MCF 10A (cell line): ENCODE data around the gene SLC7A7. TPM values are rescaled to one million over a fixed set of nuclear protein-coding genes. Genes with fewer than 3 reads are reported as not detected.
"Not testable (repeated sequence)": the region's sequence is repeated elsewhere in the genome, so short reads cannot be mapped to it uniquely, and the experiment has no call there.

Experiments used
- Bru-seq: library from RNA; stranded (reverse); fragments of 400-500 nt; gene quantifications from one replicate; lab custom pipeline; 2021; lab: Mats Ljungman, UMichigan
- BruChase-seq, 2 experiments: library from RNA; stranded (reverse); fragments of 400-500 nt; gene quantifications; one replicate each; lab custom pipeline; 2021; lab: Mats Ljungman, UMichigan
- BruUV-seq: library from RNA; stranded (reverse); fragments of 400-500 nt; replicated peaks from 2 replicates; lab custom pipeline; 2021; lab: Mats Ljungman, UMichigan
- CTCF ChIA-PET: fragments of 300-600 bp; sonication (Branson Sonifier 250); formaldehyde crosslinking; extraction: SDS; loops from one replicate; lab custom pipeline; 2021; ENCODE audit warnings: antibody characterized with exemption, inconsistent platforms; lab: Yijun Ruan, JAX
- POLR2A ChIA-PET: fragments of 300-600, 350-650 bp; sonication (Branson Sonifier 250); formaldehyde crosslinking; extraction: SDS; loops from one replicate; lab custom pipeline; 2020; ENCODE audit warnings: antibody characterized with exemption, inconsistent platforms; lab: Yijun Ruan, JAX
- DNase-seq: peaks from one replicate; pipeline ENCODE4 v3.0.0-alpha.2; 2018; ENCODE audit not compliant: unreplicated experiment
- H3K27ac Mint-ChIP-seq: one replicate; pipeline ENCODE4 v1.8.0; 2022; ENCODE audit warnings: mild to moderate bottlenecking, low read depth, mixed read lengths; ENCODE audit not compliant: unreplicated experiment
- H3K27me3 Mint-ChIP-seq: one replicate; pipeline ENCODE4 v1.8.0; 2022; ENCODE audit warnings: mixed read lengths; ENCODE audit not compliant: insufficient read depth, unreplicated experiment
- H3K36me3 Mint-ChIP-seq: one replicate; pipeline ENCODE4 v1.8.0; 2022; ENCODE audit warnings: mild to moderate bottlenecking, moderate library complexity, mixed read lengths; ENCODE audit not compliant: insufficient read depth, unreplicated experiment
- H3K4me1 Mint-ChIP-seq: one replicate; pipeline ENCODE4 v1.8.0; 2022; ENCODE audit warnings: mixed read lengths; ENCODE audit not compliant: insufficient read depth, unreplicated experiment
- H3K4me3 Mint-ChIP-seq: one replicate; pipeline ENCODE4 v1.8.0; 2022; ENCODE audit warnings: mild to moderate bottlenecking, moderate library complexity, mixed read lengths; ENCODE audit not compliant: unreplicated experiment
- H3K9me3 Mint-ChIP-seq: one replicate; pipeline ENCODE4 v1.8.0; 2022; ENCODE audit warnings: mixed read lengths; ENCODE audit not compliant: unreplicated experiment
- intact Hi-C: fragments of 100-400 bp; cut with micrococcal nuclease; formaldehyde crosslinking; loops from 2 replicates; pipeline ENCODE4 v1.14.1; 2022
- long read RNA-seq: library from polyadenylated mRNA; stranded (forward); transcript quantifications from one replicate; pipeline ENCODE4 v2.0.0, GENCODE V29; 2022
- total RNA-seq: library from RNA; stranded (reverse); gene quantifications from 2 replicates; pipeline ENCODE4 v1.2.3, GENCODE V29; 2022
- TF ChIP-seq, protein P1 (sequence below): fragments of 200-600 bp; IDR thresholded peaks from one replicate; pipeline ENCODE4 v1.8.0; 2022; ENCODE audit warnings: antibody characterized with exemption, mild to moderate bottlenecking; ENCODE audit not compliant: unreplicated experiment

Gene SLC7A7
- 0.61 and 0.98 TPM in 2 replicates for total RNA-seq
- percentile 15 among the genes with signal in this experiment for Bru-seq, nascent RNA
- percentile 28 among the genes with signal in this experiment for BruChase-seq, experiment 1, labeled RNA remaining after a 6-hour chase
- BruChase-seq, experiment 2, labeled RNA remaining after a 2-hour chase = percentile 18 among the genes with signal in this experiment
- long read RNA-seq, partial matches to known transcripts = 0 of 2 reads
- long read RNA-seq, other reads (novel, unspliced or antisense) = 2 of 2 reads

DNA sequence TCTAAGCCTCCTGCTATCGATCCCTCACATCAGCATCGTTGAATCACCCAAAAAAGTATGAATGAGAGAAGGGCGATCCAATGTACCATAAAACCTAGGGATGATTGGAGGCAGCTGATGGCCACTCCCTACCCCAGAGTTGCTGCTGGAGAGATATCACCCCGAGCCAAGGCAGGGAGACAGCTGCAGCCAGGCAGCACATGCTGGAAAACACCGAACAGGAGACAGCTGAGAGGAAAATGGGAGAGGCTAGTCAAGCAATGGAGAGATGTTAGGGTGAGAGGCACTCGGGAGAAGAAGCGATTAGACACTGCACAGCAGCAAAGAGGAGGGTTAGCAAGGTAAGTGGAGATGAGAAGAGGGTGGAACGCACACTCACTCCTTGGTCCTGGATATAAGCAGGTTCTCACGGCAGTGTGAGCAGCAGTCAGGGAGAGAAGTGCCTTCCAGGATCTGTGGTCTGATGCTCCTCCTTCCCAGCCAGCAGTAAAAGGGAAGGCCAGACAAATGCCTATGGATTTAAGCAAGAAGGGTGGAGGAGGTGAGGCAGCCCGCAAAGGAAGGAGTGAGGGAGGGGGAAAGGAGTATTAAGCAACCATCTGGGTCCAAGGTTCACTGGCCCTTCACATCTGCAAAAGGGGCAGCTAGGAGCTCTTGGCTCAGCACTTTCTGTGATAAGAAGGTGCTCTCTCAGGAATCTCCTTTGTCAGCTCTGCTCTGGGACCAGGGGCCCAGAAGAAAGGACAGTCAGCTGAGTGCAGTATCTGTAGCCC, at the start of gene SLC7A7:
Gene SLC7A7, minus strand, starts transcription at position 495 of the 773 bp plus-strand sequence. CDS start 2,037 bp downstream, outside the sequence.
- Mint-ChIP-seq H3K36me3 (no peaks in the 10 kb centered on the region), H3K27ac (no peak within 1 kb of the TSS), H3K4me3 (no peak within 1 kb of the TSS), H3K4me1 (peaks cover 5% of the 10 kb centered on the region), H3K27me3 (no peaks in the 10 kb centered on the region), H3K9me3 (no peaks in the 10 kb centered on the region)
- no peak for DNase-seq
- no TSS peak for BruUV-seq
- POLR2A ChIA-PET = interaction anchor here (0.5 to 1.3 kb wide), 3 partner anchors 16 to 229 kb away, joined by 3 read pairs; no protein-coding TSS in a partner anchor
- TF ChIP-seq, protein P1, sequence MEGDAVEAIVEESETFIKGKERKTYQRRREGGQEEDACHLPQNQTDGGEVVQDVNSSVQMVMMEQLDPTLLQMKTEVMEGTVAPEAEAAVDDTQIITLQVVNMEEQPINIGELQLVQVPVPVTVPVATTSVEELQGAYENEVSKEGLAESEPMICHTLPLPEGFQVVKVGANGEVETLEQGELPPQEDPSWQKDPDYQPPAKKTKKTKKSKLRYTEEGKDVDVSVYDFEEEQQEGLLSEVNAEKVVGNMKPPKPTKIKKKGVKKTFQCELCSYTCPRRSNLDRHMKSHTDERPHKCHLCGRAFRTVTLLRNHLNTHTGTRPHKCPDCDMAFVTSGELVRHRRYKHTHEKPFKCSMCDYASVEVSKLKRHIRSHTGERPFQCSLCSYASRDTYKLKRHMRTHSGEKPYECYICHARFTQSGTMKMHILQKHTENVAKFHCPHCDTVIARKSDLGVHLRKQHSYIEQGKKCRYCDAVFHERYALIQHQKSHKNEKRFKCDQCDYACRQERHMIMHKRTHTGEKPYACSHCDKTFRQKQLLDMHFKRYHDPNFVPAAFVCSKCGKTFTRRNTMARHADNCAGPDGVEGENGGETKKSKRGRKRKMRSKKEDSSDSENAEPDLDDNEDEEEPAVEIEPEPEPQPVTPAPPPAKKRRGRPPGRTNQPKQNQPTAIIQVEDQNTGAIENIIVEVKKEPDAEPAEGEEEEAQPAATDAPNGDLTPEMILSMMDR = no peak
- CTCF ChIA-PET = interaction anchor here (0.6 to 0.7 kb wide), 2 partner anchors 38 to 58 kb away, joined by 3 read pairs; no protein-coding TSS in a partner anchor
- intact Hi-C loops = no loop called here

DNA sequence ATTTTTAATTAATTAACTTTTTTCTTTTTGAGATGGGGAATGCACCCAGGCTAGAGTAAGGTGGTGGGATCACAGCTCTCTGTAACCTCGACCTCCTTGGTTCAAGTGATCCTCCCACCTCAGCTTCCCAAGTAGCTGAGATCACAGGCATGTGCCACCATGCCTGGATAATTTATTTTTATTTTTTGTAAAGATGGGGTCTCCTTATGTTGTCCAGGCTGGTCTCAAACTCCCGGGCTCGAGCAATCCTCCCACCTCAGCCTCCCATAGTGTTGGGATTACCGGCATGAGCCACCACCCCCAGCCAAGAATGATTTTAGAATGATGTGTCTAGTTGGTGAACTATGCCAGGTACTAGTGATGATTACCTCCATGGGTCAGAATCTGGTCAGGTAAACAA, 49.7 kb upstream of the SLC7A7 start:
- no peak overlapping the region for H3K27ac Mint-ChIP-seq
- H3K9me3 Mint-ChIP-seq = no peaks in the 10 kb centered on the region
- ChIA-PET CTCF (interaction anchor here (0.6 to 13.4 kb wide), 6 partner anchors 13 to 708 kb away, joined by 4 to 154 read pairs (median 4); no protein-coding TSS in a partner anchor), POLR2A (interaction anchor here (1.6 kb wide), 1 partner anchor 276 kb away, joined by 3 read pairs; the partner anchor contains the start of gene DAD1)
- TF ChIP-seq, protein P1 = no peak
- H3K4me1 Mint-ChIP-seq = no peaks in the 10 kb centered on the region
- DNase-seq = no peak
- no peak overlapping the region for H3K4me3 Mint-ChIP-seq
- BruUV-seq = no TSS peak
- no peaks in the 10 kb centered on the region for H3K36me3 Mint-ChIP-seq
- H3K27me3 Mint-ChIP-seq = no peaks in the 10 kb centered on the region
- intact Hi-C loops = loop anchor here (5.0 kb wide), 1 partner anchor 43 kb away; no protein-coding TSS in a partner anchor

DNA sequence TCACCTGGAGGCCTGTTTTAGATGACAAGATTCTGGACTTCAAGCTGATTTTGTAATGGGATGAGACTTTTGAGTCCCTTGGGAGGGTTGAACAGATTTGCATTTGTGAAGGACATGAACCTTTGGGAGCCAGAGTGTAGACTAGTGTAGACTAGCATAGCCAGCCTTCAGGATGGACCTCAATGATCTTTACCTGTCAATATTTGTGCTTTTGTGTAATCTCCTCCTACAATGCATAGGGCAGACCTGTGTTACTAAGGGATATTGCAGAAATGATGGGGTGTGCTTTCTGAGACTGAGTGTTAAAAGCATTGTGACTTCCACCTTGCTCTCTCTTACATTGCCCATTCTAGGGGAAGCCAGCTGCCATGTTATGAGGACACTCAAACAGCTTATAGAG, 46.4 kb upstream of the SLC7A7 start:
- H3K36me3 Mint-ChIP-seq = no peaks in the 10 kb centered on the region
- H3K27me3 Mint-ChIP-seq = no peaks in the 10 kb centered on the region
- no peak for DNase-seq
- ChIA-PET POLR2A (interaction anchor here (0.6 kb wide), 1 partner anchor 72 kb away, joined by 3 read pairs; no protein-coding TSS in a partner anchor), CTCF (interaction anchor here (0.6 to 13.4 kb wide), 12 partner anchors 9 to 305 kb away, joined by 3 to 154 read pairs (median 4); partner anchors contain the start of gene MMP14)
- BruUV-seq = no TSS peak
- H3K27ac Mint-ChIP-seq = no peak overlapping the region
- no peaks in the 10 kb centered on the region for H3K4me1 Mint-ChIP-seq
- intact Hi-C loops = no loop called here
- no peaks in the 10 kb centered on the region for H3K9me3 Mint-ChIP-seq
- no peak overlapping the region for H3K4me3 Mint-ChIP-seq
- TF ChIP-seq, protein P1 = no peak

DNA sequence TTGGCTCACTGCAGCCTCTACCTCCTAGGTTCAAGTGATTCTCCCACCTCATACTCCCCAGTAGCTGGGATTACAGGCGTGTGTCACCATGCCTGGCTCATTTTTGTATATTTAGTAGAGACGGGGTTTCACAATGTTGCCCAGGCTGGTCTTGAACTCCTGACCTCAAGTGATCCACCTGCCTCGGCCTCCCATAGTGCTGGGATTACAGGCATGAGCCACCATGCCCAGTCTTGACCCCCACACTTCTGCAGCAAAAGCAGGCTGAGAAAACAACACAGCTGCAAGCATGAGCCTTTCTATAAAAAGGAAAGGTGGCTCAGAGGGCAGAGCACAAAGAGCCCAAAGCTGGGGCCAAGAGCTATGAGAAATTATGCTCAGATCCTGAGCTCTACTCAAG, 45.1 kb upstream of the SLC7A7 start:
- DNase-seq, BruUV-seq, intact Hi-C loops, H3K36me3 Mint-ChIP-seq, H3K9me3 Mint-ChIP-seq, H3K4me1 Mint-ChIP-seq, H3K27me3 Mint-ChIP-seq, H3K4me3 Mint-ChIP-seq, H3K27ac Mint-ChIP-seq: not testable (repeated sequence)
- ChIA-PET POLR2A (interaction anchor here (0.9 to 1.2 kb wide), 2 partner anchors 24 to 36 kb away, joined by 3 to 4 read pairs; partner anchors contain the start of gene MMP14), CTCF (interaction anchor here (0.7 to 3.9 kb wide), 8 partner anchors 11 to 304 kb away, joined by 3 to 19 read pairs (median 4); partner anchors contain the start of gene LRP10)
